C1 segment of cervical spinal cord (tissue), 14 donors: ENCODE measurements around the gene VWF.

Experiments used
- DNase-seq, 14 donors: peaks; one replicate each; lab custom pipeline; 2025; lab: John Stamatoyannopoulos, UW

VWF gene

DNA sequence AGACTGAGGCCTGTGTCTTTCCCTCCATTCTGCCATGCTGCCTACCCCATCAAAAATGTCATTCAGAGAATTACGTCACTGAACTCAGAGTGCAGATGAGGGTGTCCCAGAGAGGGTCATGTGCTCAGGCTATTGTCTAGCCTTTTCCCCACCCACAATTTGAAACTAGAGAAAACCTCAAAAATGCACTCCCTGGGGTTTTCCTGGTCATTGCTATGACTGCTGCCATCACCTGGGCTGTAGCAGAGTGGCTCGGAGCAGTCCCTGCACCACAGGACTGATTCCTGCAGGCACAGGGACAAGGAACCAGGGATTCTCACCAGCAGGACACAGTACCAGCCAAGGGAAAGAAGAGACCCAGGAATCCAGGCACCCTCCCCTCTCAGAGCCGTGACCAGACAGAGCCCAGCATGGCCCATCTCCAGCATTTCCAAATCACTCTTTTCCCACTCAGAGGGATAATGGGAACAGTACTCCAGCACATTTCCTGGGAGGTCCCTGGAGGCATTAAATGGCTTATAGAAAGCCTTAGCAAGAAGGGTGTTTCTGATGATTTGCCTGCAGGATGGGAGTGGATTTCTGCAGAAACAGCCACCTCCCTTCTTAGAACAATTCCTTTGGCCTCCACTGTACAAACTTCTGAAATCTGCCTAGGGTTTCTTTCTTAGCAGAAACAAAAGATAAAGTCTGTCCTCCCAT is 45.9 kb downstream of the VWF start:
- DNase-seq, result no peak

DNA sequence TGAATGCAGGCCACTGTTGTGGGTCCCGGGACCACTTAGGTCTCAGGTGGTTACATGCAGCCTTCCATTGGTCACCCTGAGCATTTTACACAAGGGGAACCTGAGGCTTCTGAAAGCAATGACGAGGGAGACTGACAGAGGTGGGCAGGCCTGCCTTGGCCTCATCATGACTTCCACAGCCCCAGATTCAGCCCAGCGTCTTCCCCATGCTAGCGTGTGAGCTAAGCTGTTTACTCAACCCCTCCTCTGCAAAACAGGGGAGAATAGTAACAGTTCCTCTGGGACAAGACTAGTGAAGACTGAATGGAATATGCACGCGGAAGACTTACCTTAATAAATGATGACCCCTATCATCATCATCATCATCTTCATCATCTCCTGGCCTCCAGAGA is 46.8 kb downstream of the VWF start:
- no peak for DNase-seq

DNA sequence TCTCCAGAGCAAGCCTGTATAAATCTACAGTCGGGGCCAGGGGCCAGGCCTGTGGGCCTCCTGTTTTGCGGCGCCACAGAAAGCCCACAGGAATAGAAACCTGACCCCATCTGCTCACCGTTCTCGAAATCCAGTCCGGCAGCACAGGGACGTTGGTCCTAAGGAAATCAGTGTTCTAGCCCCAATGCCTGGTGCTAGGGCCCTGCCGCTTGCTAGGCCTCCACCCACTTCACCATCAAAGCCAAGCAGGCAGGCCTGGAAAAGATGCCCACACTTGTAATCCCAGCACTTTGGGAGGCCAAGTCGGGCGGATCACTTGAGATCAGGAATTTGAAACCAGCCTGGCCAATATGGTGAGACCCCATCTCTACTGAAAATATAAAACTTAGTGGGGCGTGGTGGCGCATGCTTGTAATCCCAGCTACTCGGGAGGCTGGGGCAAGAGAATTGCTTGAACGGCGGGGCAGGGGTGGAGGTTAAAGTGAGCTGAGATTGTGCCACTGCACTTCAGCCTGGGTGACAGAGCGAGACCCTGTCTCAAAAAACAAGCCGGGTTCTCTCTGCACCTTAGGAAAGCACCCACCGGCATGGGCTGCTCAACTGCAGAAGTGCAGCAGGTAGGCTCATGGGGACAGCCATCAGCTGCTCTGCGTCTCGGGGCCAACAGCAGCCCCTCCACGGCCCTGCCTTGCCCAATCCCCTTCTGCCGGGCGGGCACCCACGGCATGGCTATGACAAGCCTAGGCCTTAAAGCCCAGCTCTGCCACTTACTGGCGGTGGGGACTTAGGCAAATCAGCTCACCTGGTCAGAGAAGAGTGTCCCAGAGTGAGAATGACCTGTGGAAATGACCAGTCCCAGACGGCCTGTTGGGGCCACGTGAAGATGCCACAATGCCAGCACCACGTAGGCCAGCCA is 47.4 kb downstream of the VWF start:
- no peak for DNase-seq

DNA sequence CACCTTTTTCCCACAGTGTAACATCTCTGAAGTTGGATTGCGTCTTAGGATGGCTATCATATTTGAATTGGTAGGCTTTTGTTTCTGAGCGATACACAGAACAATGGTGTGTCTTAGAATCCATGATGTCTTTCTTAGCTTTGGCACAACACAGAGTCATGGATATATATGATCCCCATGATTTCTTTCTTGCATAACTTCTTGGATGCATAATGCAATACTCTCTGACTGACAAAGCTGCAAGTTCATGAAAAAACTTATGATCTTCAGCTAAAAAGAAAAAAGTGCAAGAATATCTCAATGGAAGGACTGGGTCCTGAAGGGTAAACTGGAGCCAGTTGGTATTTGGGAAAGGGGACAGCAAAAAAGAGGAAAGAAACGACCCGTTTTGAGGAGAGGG is 48.1 kb downstream of the VWF start:
- no peak for DNase-seq

DNA sequence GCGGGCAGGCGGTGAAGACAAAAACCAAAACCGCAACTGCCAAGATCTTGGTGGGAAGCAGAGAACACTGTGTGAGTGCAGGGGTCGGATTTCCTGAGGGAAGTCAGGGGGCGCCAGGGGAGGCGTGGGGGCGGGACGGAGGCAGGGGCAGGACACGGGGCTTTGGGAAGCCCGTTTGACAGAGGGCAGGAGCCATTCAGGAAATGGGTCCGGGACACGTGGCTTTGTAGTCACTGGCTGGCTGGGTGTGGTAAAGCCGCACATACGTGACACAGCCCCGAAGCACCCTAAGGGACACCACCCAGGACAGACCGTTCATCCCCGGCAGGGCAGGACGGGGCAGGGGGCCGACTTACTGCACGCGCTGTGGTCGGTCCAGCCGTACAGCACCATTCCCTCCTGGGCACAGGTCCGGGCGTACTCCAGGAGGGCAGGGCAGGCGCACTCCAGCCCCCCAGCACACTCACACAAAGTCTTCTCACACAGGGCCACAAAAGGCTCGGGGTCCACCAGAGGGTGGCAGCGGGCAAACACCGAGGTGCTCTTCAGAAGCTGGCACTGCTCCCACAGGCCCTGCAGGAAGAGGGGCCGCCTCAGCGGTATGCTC is 49.4 kb downstream of the VWF start:
- no peak for DNase-seq

DNA sequence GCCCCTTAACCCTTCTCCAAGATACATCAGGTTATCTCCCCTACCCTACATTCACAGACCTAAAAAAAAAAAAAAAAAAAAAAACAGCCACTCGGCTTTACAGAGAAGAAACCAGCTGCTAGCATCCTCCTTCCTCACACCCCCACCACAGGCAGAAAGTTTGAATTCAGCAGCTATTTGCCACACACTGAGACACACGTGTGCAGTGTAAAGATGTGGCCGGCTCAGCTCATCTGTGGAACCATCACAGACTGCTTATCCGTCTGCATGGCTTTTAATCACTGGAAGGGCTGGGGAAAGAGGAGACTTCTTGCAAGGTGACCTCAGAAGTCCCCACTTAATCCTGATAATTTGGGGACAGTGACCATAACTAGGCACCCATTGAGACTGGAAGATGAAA is 50.0 kb downstream of the VWF start:
- no peak for DNase-seq

DNA sequence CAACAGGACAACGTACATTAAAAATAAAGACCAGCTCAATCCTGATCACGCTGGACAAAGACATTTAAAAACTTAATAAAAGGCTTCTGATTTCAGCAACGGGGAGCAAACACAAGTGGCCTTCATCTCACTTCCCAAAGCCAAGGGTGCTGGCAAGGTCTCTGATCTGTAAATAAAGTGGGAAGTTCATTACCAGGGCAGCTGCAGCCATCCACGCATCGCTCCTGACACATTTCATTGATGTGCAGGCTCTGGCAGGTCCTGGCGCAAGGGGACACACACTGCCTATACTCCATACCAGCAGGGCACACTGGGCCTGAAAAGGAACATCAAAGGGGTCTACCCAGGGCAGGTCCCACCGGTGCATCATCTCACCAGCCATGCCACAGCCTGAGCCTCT is 51.0 kb downstream of the VWF start:
- DNase-seq, result no peak

DNA sequence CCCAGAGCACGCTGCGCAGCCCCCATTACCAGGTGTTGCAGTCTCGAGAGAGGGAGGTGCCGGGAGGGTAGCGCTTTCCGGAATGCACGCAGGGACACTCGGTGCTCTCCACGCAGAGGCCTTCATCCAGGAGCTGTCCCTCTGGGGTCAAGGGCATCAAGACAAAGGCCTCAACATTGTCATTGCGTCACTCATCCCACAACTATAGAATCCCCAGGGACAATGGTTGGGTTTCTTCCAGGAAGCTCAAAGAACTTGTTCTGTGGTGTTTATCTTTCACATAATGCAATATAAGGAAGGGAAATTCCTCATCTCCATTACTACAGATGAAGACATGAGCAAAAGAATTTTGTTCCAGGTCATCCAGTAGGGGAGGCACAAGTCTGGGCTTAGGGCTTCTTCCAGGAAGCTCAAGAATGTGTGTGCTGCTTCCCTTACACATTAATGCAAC is 52.1 kb downstream of the VWF start:
- DNase-seq, result no peak

DNA sequence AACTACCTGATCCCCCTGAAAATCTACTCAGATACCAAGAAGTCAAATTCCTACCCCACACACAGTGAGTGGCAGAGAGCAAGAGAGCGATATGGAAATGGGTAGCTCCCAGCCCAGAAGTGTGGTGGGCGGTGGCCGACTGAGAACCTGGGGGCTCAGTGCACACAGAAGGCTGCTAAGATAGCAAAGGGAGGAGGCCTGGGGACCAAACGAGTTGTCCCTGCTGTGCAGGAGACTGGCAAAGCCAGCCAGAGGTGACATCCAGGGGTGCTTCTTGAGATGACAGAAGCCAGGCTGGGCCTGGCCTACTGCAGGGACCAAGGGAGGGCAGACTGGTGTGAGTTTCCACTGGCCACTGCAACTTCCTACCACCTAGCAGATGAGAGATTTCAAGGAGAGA is 52.9 kb downstream of the VWF start:
- DNase-seq, result no peak

DNA sequence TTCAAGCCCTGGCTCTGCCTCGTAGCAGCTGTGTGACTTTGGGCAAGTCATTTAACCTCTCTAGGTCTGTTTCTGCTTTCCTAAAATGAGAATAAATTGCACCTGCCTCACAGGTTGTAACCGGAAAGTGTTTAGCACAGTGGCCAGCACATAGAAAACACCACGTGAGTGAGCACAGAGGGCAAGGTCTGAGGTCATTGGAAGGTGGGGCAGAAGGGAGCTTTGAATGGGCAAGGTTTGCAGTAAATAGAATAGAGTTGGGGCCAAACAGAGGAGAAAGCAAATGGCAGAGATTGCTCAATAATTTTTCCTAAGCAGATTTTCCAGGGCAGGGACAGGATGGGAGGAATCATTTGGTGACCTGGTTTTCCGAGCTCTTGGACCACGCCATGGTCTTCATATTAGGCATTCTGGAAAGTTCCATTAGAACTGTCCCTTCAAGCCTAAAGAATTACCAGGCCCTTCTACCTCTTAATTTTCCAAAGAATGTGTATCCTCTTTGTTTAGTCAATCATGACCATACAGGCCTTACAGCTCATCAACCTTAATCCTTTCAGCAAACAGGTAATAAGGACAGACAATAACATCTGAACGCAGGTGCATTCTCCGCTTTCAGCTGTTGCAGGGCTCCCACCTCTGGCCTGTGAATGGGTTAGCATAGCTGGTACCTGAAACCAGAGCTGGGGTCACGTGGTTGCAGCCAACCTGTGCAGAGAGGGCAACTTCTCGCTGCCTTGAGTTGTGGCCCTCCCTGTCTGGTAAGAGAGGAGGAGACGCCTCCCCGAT is 53.8 kb downstream of the VWF start:
- DNase-seq, result no peak

DNA sequence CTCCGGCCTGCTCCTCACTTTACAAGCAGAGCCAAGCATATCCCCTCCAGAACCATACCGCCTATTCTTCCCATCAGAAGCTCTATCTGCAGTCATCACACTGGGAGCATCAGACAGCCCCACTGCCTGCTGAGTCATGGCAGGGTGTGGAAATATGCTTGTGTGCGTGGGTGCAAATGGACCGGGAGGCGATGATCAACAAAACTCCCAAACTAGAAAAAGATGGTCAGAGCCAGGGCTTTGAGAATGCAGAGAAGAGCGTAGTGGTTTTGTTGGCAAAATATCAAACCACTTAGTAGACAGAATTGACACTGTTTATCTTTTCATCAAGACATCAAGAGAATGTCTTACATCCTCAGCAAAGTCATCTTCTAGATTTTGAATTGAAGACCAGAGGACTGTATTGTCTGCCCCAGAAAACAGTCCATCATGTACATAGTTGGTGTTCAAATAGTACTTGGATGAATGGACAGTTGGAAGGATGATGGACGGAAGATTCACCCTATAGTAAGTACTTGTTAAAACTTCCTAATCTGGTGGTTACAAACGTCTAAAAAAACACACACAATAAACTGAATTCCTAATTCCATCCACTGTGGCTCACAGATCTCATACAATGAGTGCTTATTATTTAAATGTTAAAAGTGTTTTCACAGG is 54.9 kb downstream of the VWF start:
- DNase-seq, result no peak

DNA sequence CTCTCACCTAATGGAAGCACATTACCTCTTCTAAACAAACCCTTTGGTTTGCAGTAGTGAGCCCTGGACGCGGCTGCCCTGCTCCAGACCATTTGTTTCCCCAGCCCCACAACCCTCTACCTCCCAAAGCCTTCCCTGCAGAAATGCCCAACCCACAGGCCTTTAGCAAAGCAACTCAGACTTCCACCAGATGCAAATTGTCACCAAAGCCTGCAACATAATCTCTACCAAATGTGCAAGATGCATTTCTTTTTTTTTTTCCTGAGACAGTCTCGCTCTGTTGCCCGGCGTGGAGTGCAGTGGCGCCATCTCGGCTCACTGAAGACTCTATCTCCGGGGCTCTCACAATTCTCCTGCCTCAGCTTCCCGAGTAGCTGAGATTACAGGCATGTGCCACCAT is 56.2 kb downstream of the VWF start:
- DNase-seq, result no peak

DNA sequence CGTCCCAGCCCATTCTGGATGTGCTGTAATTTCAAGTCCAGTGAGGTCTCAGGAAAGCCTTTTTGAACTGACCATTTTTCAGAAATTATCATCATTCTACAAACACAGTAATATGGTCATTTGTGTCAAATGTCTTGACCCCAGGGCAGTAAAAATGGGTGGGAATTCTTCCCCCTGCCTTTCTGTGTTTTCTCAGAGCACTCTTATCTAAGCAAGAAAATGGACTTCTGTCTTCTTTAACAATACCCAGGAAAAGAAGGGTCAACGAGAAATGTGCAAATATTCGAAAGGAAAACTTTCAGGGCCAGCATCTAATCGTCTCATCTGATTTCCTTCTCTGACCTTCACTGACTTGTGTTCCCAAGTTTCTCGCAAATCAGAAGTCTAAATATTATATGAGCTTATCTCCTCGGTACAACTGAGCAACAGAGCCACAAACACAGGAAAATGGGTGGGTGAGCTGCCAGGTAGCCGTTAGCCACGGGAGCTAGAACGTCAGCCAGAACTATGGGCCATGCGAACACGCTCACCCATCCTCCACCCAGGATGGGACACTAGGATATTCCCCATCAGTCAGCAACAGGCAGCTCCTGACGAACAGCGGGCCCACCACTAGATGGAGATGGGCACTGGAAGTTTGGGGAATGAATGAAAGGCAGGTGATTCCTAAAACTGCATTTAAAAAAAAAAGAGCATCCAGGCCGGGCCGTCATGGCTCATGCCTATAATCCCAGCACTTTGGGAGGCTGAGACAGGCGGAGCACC is 57.1 kb downstream of the VWF start:
- no peak for DNase-seq

DNA sequence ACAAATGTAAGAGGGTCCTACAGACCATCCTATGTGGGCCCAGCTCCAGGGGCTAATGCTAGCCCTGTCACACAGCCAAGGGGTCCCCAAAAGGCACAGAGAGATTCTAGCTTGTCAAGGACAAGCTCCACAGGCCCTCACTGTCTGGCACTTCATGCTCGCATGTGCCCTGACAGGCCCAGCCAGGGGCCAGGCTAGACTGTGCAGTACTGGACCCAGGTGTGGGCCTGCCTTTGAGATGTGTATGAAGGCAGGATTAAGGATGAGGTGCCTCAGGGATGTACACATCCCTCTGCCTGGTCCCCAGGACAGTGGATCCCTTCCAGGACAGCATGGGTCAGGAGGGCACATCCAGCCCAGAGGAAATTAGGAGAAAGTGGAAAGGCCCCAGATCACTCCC is 57.8 kb downstream of the VWF start:
- no peak for DNase-seq

DNA sequence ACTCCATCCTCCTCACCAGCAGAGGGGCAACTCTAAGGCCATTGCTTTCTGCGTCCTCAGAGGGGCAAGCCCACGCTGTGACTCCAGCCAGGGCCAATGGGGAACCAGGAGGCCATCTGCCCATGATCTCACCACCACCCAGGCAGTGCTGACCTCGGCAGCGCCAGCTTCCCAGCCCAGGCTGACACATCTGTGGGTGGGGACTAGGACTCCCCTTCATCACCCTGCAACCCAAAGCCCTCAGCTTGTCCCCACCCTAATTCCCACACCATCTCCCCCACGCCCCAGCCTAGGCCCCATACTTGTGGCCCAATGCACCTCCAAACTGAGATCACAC is 58.6 kb downstream of the VWF start:
- DNase-seq, result no peak

DNA sequence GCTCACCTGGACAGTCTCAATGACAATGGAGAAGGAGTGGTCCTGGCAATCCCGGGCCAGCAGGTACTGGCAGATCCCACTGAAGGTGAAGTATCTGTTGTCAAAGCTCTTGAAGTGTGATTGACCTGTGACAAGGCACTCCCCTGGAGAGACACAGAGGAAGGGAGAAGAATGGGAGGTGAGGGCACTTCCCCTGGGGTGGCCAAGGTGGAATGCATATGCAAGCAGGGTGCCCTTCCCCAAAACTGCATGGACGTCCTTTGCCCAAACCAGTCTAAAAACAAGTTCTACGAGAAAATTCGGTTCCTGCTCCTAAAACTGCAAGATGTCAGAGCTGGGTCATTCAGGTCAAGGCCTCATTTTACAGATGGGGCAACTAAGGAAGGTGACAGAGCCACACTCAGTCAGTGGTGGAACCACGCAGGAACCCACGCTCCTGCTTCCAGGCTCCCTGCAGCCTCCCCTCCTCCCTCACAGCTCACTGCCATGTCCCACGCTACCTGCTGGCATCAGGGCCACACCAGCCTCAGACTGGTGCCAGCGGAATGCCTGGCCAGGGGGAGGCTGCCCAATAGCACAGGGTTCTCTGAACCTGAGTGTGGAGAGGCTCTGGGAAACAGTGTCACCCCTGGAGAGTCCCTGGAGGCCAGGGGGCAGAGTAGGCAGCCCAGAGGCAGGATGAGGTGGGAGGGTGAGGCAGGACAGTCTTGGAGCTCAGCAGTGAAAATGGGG is 59.2 kb downstream of the VWF start:
- DNase-seq, result no peak

DNA sequence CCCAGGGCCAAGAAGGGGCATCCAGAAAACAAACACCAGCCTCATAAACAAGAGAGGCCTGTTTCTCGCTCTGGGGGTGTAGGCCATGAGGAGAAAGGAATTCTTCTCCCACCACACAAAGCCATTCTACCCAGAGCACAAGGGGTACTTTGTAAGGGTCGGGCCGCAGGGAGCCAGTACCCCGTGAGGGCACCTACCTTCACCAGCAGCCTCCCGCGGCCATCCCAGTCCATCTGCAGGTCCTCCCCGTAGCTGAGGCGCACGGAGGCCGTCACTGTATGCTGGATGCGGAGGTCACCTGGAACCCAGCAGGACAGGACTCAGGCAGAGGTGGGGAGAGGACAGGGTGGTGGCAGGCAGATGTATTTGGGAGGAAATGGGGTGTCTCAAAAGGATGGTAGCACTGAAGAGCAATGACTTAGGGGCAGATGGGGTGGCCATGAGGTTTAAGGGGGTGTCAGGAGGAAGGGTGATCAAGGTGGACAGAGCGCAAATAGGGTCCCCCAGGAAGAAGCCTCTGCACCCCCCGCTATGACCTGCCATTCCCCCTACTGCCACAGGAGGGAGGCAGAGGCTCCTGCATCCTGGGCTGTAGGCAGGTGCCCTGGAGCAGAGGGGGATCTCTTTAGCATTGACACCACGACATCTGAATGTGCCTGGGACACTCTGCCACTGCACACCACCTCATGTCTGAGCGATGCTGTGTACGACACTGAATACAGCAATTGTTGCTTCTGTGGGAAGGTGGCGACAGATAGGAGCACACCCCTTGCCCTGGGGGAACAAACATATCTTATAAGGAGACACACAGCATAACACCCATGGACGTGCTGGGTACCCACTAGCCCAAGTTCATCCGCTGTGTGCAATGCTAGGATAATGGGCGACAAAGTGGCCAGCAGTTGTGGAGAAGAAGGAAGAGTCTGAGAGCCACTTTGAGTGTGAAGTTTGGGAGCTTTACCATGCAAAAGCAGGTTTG is 61.4 kb downstream of the VWF start:
- DNase-seq, result peak in 10 of 14 donors; percentile 15 to 59 (median 42)

DNA sequence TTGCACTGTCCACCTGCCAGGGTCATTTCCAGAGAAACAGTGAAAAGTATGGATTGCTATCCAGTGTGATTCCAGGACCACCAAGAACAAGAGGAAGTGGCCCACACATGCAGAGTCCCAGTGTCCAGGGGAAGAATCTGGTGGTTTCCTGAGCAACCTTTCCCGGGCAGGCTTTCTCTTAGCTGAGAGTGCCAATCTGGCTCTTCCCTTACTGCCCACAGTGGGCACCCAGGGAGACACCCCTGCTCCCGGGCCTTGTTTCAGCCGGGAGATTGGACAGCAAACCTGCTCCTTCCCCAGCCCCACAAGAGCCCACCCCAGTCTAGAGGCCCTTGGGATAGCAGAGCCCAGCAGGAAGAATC is 62.1 kb downstream of the VWF start:
- peak in 3 of 14 donors; percentile 28 to 56 (median 46) for DNase-seq

DNA sequence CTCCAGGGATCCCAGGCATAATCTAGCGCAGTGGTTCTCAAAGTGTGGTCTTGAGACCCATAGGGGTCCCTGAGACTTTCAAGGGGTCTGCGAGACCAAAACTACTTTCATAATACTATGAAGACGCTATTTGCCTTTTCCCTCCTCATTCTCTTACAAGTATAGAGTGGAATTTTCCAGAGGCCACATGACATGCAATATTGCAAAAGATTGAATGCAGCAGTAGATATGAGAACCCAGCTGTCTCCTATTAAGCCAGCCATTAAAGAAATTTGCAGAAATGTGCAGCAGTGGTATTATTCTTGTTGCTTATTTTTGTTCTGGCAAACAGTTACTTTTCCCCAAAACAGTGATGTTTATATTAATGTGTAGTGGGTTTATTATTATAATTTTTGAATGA is 62.8 kb downstream of the VWF start:
- no peak for DNase-seq
